Measurements from ENCODE around the gene KNOP1. TPM values are rescaled to one million over a fixed set of nuclear protein-coding genes. Genes with fewer than 3 reads are reported as not detected.
A peak's percentile ranks its signal among the peaks of the same experiment; 100 is the strongest.

The KNOP1 gene
- total RNA-seq, 2 experiments from 2014 or later = 27.8 to 28.6 TPM

- DNase-seq = no peak
- Mint-ChIP-seq H3K27ac (peak overlapping the region; percentile 20), H3K4me3 (no peak overlapping the region), H3K36me3 (ENCODE audit: low read depth) (peaks cover 69% of the 10 kb centered on the region), H3K4me1 (ENCODE audit: low read depth) (peaks cover 2% of the 10 kb centered on the region), H3K9me3 (no peaks in the 10 kb centered on the region), H3K27me3 (no peaks in the 10 kb centered on the region)
- ChIA-PET CTCF (interaction anchor here (1.3 kb wide), 1 partner anchor 182 kb away, joined by 3 read pairs; no protein-coding TSS in a partner anchor), POLR2A (no interaction called here)
- intact Hi-C loops (cut with micrococcal nuclease) = no loop called here
- ATAC-seq = no peak
- no peak for TF ChIP-seq CTCF (IDR thresholded peaks at IDR 0.05)
These were observed 13.5 kb downstream of the KNOP1 start for GRCh38 chr16:19704321-19705145.

GRCh38 chr16:19703172-19703889, 14.7 kb downstream of the KNOP1 start:
- Mint-ChIP-seq H3K27ac (no peak overlapping the region), H3K36me3 (ENCODE audit: low read depth) (peaks cover 73% of the 10 kb centered on the region), H3K4me1 (ENCODE audit: low read depth) (peaks cover 5% of the 10 kb centered on the region), H3K9me3 (no peaks in the 10 kb centered on the region), H3K27me3 (no peaks in the 10 kb centered on the region), H3K4me3 (no peak overlapping the region)
- intact Hi-C loops (cut with micrococcal nuclease) = no loop called here
- DNase-seq = no peak
- TF ChIP-seq CTCF (IDR thresholded peaks at IDR 0.05) = no peak
- no peak for ATAC-seq
- ChIA-PET CTCF (no interaction called here), POLR2A (interaction anchor here (1.1 kb wide), 1 partner anchor 30 kb away, joined by 3 read pairs; no protein-coding TSS in a partner anchor)

GRCh38 chr16:19701091-19701490, 16.9 kb downstream of the KNOP1 start:
- peaks cover 28% of the 10 kb centered on the region for H3K4me1 Mint-ChIP-seq (ENCODE audit: low read depth)
- H3K36me3 Mint-ChIP-seq (ENCODE audit: low read depth) = peaks cover 80% of the 10 kb centered on the region
- CTCF ChIA-PET = no interaction called here
- H3K9me3 Mint-ChIP-seq = no peaks in the 10 kb centered on the region
- ATAC-seq = no peak
- POLR2A ChIA-PET = no interaction called here
- TF ChIP-seq CTCF (IDR thresholded peaks at IDR 0.05) = no peak
- no peaks in the 10 kb centered on the region for H3K27me3 Mint-ChIP-seq
- H3K4me3 Mint-ChIP-seq = no peak overlapping the region
- DNase-seq = no peak
- intact Hi-C loops (cut with micrococcal nuclease) = no loop called here
- peak overlapping the region; percentile 5 for H3K27ac Mint-ChIP-seq

GRCh38 chr16:19700319-19700781, 17.7 kb downstream of the KNOP1 start:
- intact Hi-C loops (cut with micrococcal nuclease) = no loop called here
- Mint-ChIP-seq H3K4me1 (ENCODE audit: low read depth) (peaks cover 32% of the 10 kb centered on the region), H3K9me3 (no peaks in the 10 kb centered on the region), H3K4me3 (no peak overlapping the region), H3K27ac (no peak overlapping the region), H3K27me3 (no peaks in the 10 kb centered on the region), H3K36me3 (ENCODE audit: low read depth) (peaks cover 76% of the 10 kb centered on the region)
- ChIA-PET CTCF (interaction anchor here (0.6 kb wide), 1 partner anchor 155 kb away, joined by 3 read pairs; no protein-coding TSS in a partner anchor), POLR2A (no interaction called here)
- TF ChIP-seq CTCF (IDR thresholded peaks at IDR 0.05) = no peak
- no peak for ATAC-seq
- DNase-seq = no peak
